ENCODE measurements around the gene LSM12. TPM values are rescaled to one million over a fixed set of nuclear protein-coding genes. Genes with fewer than 3 reads are reported as not detected.

The LSM12 gene
- total and polyA plus RNA-seq, 2 donors (not counting 3 experiments of a cell fraction or from before 2014, with no cell fraction given): 36.5 to 68.9 TPM

- dilution Hi-C loops (cut with MboI; ENCODE audit: extremely low pct_ligation_motif_present, low sequenced_read_pairs) (no loop called here), intact Hi-C loops (cut with micrococcal nuclease) (loop anchor here (1.0 to 10.0 kb wide), 4 partner anchors 8 to 109 kb away; partner anchors contain the start of genes G6PC3 and TMEM101)
- Histone ChIP-seq H3K4me2 (ENCODE audit: insufficient read depth, low read length) (peak overlapping the region; percentile 50), H3K9ac (replicated peaks; ENCODE audit: extremely low read depth, insufficient read depth, low read length) (no peak overlapping the region), H3K27me3 (ENCODE audit: control insufficient read depth in 2 of 2, insufficient read depth in 2 of 2, low read length in 2 of 2) (no peaks in the 10 kb centered on the region), H3K4me3 (replicated peaks in 1 of 3; ENCODE audit: insufficient read depth in 1 of 3, low read depth in 1 of 3, low read length in 3 of 3) (peak overlapping the region in 2 of 3 experiments; percentile 37 to 56), H3K27ac (ENCODE audit: insufficient read depth, low read depth, low read length) (no peak overlapping the region), H3K79me2 (ENCODE audit: control insufficient read depth, insufficient read depth, low read length) (peaks cover 9% of the 10 kb centered on the region), H3K36me3 (ENCODE audit: control insufficient read depth in 2 of 2, extremely low read depth in 1 of 2, insufficient read depth in 2 of 2, low read length in 2 of 2) (no peaks in the 10 kb centered on the region), H4K20me1 (replicated peaks; ENCODE audit: control insufficient read depth, extremely low read depth, insufficient read depth, low read length) (no peaks in the 10 kb centered on the region), H2AFZ (ENCODE audit: low read depth, low read length) (peak overlapping the region; percentile 9), H3K4me1 (ENCODE audit: control insufficient read depth, extremely low read depth, insufficient read depth, low read length) (peaks cover 38% of the 10 kb centered on the region), H3K9me1 (replicated peaks; ENCODE audit: control insufficient read depth, extremely low read depth, insufficient read depth, low read length) (no peaks in the 10 kb centered on the region), H3K9me3 (replicated peaks; ENCODE audit: control insufficient read depth, insufficient read depth, low read length) (no peaks in the 10 kb centered on the region)
- POLR2A ChIA-PET: interaction anchor here (0.6 to 1.0 kb wide), 3 partner anchors 60 to 273 kb away, joined by 3 to 16 read pairs (median 4); partner anchors contain the start of gene LSM12
- DNase-seq (ENCODE audit: low read depth, low spot score) (no peak), FAIRE-seq (no peak)
- CTCF ChIA-PET: interaction anchor here (1.0 to 6.0 kb wide), 9 partner anchors 11 to 163 kb away, joined by 3 to 27 read pairs (median 3); no protein-coding TSS in a partner anchor
- TF ChIP-seq CTCF (IDR thresholded peaks at IDR 0.05; ENCODE audit: extremely low read depth in 1 of 2, insufficient read depth in 1 of 2, low read depth in 1 of 2, low read length in 2 of 2) (no peak), POLR2AphosphoS5 (IDR thresholded peaks at IDR 0.05; ENCODE audit: insufficient read depth, low read depth, low read length) (no peak)
- no TSS peak for BruUV-seq (replicated peaks)
Observed at GRCh38 chr17:44006272-44006597, 60.2 kb downstream of the LSM12 start.

GRCh38 chr17:44005527-44006271 lies 60.8 kb downstream of the LSM12 start:
- no peaks in the 10 kb centered on the region for H3K36me3 ChIP-seq (ENCODE audit: control insufficient read depth in 2 of 2, extremely low read depth in 1 of 2, insufficient read depth in 2 of 2, low read length in 2 of 2)
- H3K27me3 ChIP-seq (ENCODE audit: control insufficient read depth in 2 of 2, insufficient read depth in 2 of 2, low read length in 2 of 2): no peaks in the 10 kb centered on the region
- dilution Hi-C loops (cut with MboI; ENCODE audit: extremely low pct_ligation_motif_present, low sequenced_read_pairs): no loop called here
- H2AFZ ChIP-seq (ENCODE audit: low read depth, low read length): peak overlapping the region; percentile 64
- H3K9ac ChIP-seq (replicated peaks; ENCODE audit: extremely low read depth, insufficient read depth, low read length): peak overlapping the region; percentile 55
- peak; percentile 48 for DNase-seq (ENCODE audit: low read depth, low spot score)
- H3K9me3 ChIP-seq (replicated peaks; ENCODE audit: control insufficient read depth, insufficient read depth, low read length): no peaks in the 10 kb centered on the region
- H4K20me1 ChIP-seq (replicated peaks; ENCODE audit: control insufficient read depth, extremely low read depth, insufficient read depth, low read length): no peaks in the 10 kb centered on the region
- intact Hi-C loops (cut with micrococcal nuclease): loop anchor here (1.0 to 10.0 kb wide), 4 partner anchors 9 to 109 kb away; partner anchors contain the start of genes G6PC3 and TMEM101
- ChIA-PET CTCF (interaction anchor here (0.5 to 6.0 kb wide), 10 partner anchors 9 to 216 kb away, joined by 3 to 27 read pairs (median 4); partner anchors contain the start of gene TMEM101), POLR2A (interaction anchor here (0.6 to 1.0 kb wide), 3 partner anchors 61 to 274 kb away, joined by 3 to 16 read pairs (median 4); partner anchors contain the start of gene LSM12)
- no peaks in the 10 kb centered on the region for H3K9me1 ChIP-seq (replicated peaks; ENCODE audit: control insufficient read depth, extremely low read depth, insufficient read depth, low read length)
- peak overlapping the region; percentile 81 for H3K4me2 ChIP-seq (ENCODE audit: insufficient read depth, low read length)
- H3K27ac ChIP-seq (ENCODE audit: insufficient read depth, low read depth, low read length): peak overlapping the region; percentile 44
- TF ChIP-seq MAX (IDR thresholded peaks at IDR 0.05; ENCODE audit: insufficient read depth, insufficient read length): no peak
- TF ChIP-seq CTCF (IDR thresholded peaks at IDR 0.05; ENCODE audit: extremely low read depth in 1 of 2, insufficient read depth in 1 of 2, low read depth in 1 of 2, low read length in 2 of 2): peak in 1 of 2 donors; percentile 62
- H3K4me1 ChIP-seq (ENCODE audit: control insufficient read depth, extremely low read depth, insufficient read depth, low read length): peaks cover 38% of the 10 kb centered on the region
- FAIRE-seq: peak; percentile 47
- H3K4me3 ChIP-seq (replicated peaks in 1 of 3; ENCODE audit: insufficient read depth in 1 of 3, low read depth in 1 of 3, low read length in 3 of 3): peak overlapping the region; percentile 51 to 63 (median 56)
- BruUV-seq (replicated peaks): no TSS peak
- peaks cover 9% of the 10 kb centered on the region for H3K79me2 ChIP-seq (ENCODE audit: control insufficient read depth, insufficient read depth, low read length)
